OCI-LY3 (cell line): ENCODE results near the gene SEPTIN14.
"Not testable (repeated sequence)": the region's sequence is repeated elsewhere in the genome, so short reads cannot be mapped to it uniquely, and the experiment has no call there.

Source experiments
- H2AFZ ChIP-seq: fragments of 200-600, 300-600 bp; shearing (Covaris generic); 2 replicates; pipeline ENCODE4 v1.6.0; 2014; ENCODE audit warnings: antibody characterized with exemption, low read depth, low read length
- H3K27ac ChIP-seq: fragments of 200-600, 300-600 bp; sonication (generic); 2 replicates; pipeline ENCODE4 v1.5.1; 2014; ENCODE audit warnings: mild to moderate bottlenecking, low read length, moderate library complexity, mixed read lengths
- H3K27me3 ChIP-seq: fragments of 200-600, 300-600 bp; sonication (generic); 2 replicates; pipeline ENCODE4 v1.6.1; 2014; ENCODE audit warnings: low read depth, low read length, mixed read lengths
- H3K36me3 ChIP-seq: fragments of 200-600, 300-600 bp; sonication (generic); replicated peaks from 2 replicates; pipeline ENCODE3; 2014; ENCODE audit warnings: low read depth, low read length, mixed read lengths
- H3K4me1 ChIP-seq: fragments of 300-600, 200-600 bp; sonication (generic); 2 replicates; pipeline ENCODE4 v1.6.1; 2014; ENCODE audit warnings: low read length, mixed read lengths
- H3K4me2 ChIP-seq: fragments of 200-600, 300-600 bp; sonication (generic); 2 replicates; pipeline ENCODE4 v1.6.1; 2014; ENCODE audit warnings: low read length, mixed read lengths
- H3K4me3 ChIP-seq: fragments of 300-600, 200-600 bp; sonication (generic); 2 replicates; pipeline ENCODE4 v1.5.1; 2014; ENCODE audit warnings: antibody characterized with exemption, mild to moderate bottlenecking, low read length, moderate library complexity
- H3K79me2 ChIP-seq: fragments of 300-600, 200-600 bp; shearing (Covaris generic); 2 replicates; pipeline ENCODE4 v1.6.1; 2014; ENCODE audit warnings: mild to moderate bottlenecking, low read length, mixed read lengths
- H3K9ac ChIP-seq: fragments of 300-600, 200-600 bp; shearing (Covaris generic); 2 replicates; pipeline ENCODE4 v1.6.0; 2014; ENCODE audit warnings: mild to moderate bottlenecking, low read length, moderate library complexity
- H3K9me3 ChIP-seq: fragments of 200-600, 300-600 bp; shearing (Covaris generic); 2 replicates; pipeline ENCODE4 v1.6.1; 2014; ENCODE audit warnings: low read length, mixed read lengths; ENCODE audit not compliant: insufficient read depth
- H4K20me1 ChIP-seq: fragments of 200-600, 300-600 bp; sonication (generic); 2 replicates; pipeline ENCODE4 v1.6.1; 2016; ENCODE audit warnings: low read length, mixed read lengths; ENCODE audit not compliant: insufficient read depth
- CTCF ChIP-seq: fragments of 200-600, 300-600 bp; sonication (generic); IDR thresholded peaks from 2 replicates; pipeline ENCODE4 v1.5.1; 2014; ENCODE audit warnings: antibody characterized with exemption, low read length, low read depth
- EZH2phosphoT487 ChIP-seq: fragments of 200-600 bp; shearing (Covaris generic); IDR thresholded peaks from 2 replicates; pipeline ENCODE4 v1.6.1; 2018; ENCODE audit warnings: antibody characterized with exemption, mixed run types, low read depth

Gene SEPTIN14

GRCh38 chr7:55893940-55894339, 31.4 kb upstream of the SEPTIN14 start:
- H3K9ac ChIP-seq: no peak overlapping the region
- no peaks in the 10 kb centered on the region for H3K9me3 ChIP-seq
- TF ChIP-seq EZH2phosphoT487 (no peak), CTCF (no peak)
- H3K4me2 ChIP-seq: no peak overlapping the region
- no peaks in the 10 kb centered on the region for H3K79me2 ChIP-seq
- H2AFZ ChIP-seq: no peak overlapping the region
- H3K27ac ChIP-seq: no peak overlapping the region
- H3K4me3 ChIP-seq: no peak overlapping the region
- no peaks in the 10 kb centered on the region for H3K36me3 ChIP-seq
- no peaks in the 10 kb centered on the region for H4K20me1 ChIP-seq
- H3K27me3 ChIP-seq: no peaks in the 10 kb centered on the region
- no peaks in the 10 kb centered on the region for H3K4me1 ChIP-seq

DNA sequence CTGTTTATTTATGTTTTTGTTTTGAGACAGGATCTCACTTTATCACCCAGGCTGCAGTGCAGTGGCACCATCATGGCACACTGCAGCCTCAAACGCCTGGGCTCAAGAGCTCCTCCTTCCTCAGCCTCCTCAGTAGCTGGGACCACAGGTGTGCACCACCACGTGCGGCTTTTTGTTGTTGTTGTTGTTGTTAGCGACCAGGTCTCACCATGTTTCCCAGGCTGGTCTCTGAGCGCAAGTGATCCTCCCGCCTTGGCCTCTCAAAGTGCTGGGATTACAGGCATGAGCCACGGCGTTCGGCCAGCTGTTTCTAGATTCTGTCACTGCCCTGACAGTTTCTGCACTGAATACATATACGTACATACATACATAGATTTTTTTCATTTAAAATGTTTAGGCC, 25.8 kb upstream of the SEPTIN14 start:
- not testable (repeated sequence) for H3K9me3 ChIP-seq, H3K36me3 ChIP-seq, H3K4me1 ChIP-seq, H3K27ac ChIP-seq, H3K79me2 ChIP-seq, H4K20me1 ChIP-seq, H3K27me3 ChIP-seq
- H3K4me3 ChIP-seq: peak overlapping the region; percentile 94
- peak overlapping the region; percentile 71; the same call in 1 of the 2 replicates for H2AFZ ChIP-seq
- H3K9ac ChIP-seq: peak overlapping the region; percentile 75; the same call in 1 of the 2 replicates
- peak overlapping the region; percentile 74 for H3K4me2 ChIP-seq

- Histone ChIP-seq H3K27ac (no peak overlapping the region), H4K20me1 (no peaks in the 10 kb centered on the region), H3K79me2 (no peaks in the 10 kb centered on the region), H3K9me3 (no peaks in the 10 kb centered on the region), H3K36me3 (no peaks in the 10 kb centered on the region), H3K4me2 (peak overlapping the region; percentile 74), H3K4me3 (peak overlapping the region; percentile 94), H2AFZ (peak overlapping the region; percentile 71; the same call in 1 of the 2 replicates), H3K4me1 (0 out of 2 replicates have a peak, but pooled peaks cover 2% of the 10 kb centered on the region), H3K9ac (peak overlapping the region; percentile 75), H3K27me3 (no peaks in the 10 kb centered on the region)
- TF ChIP-seq EZH2phosphoT487 (no peak), CTCF (no peak)
Observed at GRCh38 chr7:55887821-55888247, 25.3 kb upstream of the SEPTIN14 start.

GRCh38 chr7:55884321-55884720, 21.8 kb upstream of the SEPTIN14 start:
- Histone ChIP-seq H2AFZ (no peak overlapping the region), H3K4me1 (peaks cover 4% of the 10 kb centered on the region), H3K9me3 (no peaks in the 10 kb centered on the region), H3K4me3 (no peak overlapping the region), H4K20me1 (no peaks in the 10 kb centered on the region), H3K9ac (no peak overlapping the region), H3K4me2 (no peak overlapping the region), H3K36me3 (no peaks in the 10 kb centered on the region), H3K27ac (no peak overlapping the region), H3K79me2 (no peaks in the 10 kb centered on the region), H3K27me3 (no peaks in the 10 kb centered on the region)
- TF ChIP-seq EZH2phosphoT487: no peak
- TF ChIP-seq CTCF: no peak

DNA sequence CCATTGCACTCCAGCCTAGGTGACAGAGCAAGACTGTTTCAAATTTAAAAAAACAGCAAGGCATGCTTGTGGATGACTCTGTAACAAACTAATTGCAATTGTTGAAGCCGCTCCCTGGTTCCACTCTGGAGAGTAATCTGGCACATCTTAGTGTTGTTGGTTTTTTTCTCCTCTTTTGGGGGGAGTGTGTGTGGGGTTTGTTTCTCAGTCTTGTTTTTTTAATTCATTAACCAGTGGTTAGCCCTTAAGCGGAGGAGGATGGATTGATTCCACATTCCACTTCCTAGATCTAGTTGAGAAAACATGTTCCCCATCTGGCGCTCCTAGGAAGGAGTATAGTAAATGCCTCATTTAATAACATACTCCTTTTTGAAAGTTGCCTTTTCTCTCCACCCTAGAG, 16.1 kb upstream of the SEPTIN14 start:
- H3K4me1 ChIP-seq: peaks cover 9% of the 10 kb centered on the region
- H3K4me3 ChIP-seq: no peak overlapping the region
- H4K20me1 ChIP-seq: no peaks in the 10 kb centered on the region
- no peak overlapping the region for H3K27ac ChIP-seq
- H3K9ac ChIP-seq: no peak overlapping the region
- no peak overlapping the region for H3K4me2 ChIP-seq
- no peaks in the 10 kb centered on the region for H3K79me2 ChIP-seq
- H2AFZ ChIP-seq: no peak overlapping the region
- no peaks in the 10 kb centered on the region for H3K9me3 ChIP-seq
- no peak for TF ChIP-seq EZH2phosphoT487
- TF ChIP-seq CTCF: no peak
- H3K36me3 ChIP-seq: no peaks in the 10 kb centered on the region
- H3K27me3 ChIP-seq: no peaks in the 10 kb centered on the region
